ENCODE measurements around the gene TRMT2A.

DNA sequence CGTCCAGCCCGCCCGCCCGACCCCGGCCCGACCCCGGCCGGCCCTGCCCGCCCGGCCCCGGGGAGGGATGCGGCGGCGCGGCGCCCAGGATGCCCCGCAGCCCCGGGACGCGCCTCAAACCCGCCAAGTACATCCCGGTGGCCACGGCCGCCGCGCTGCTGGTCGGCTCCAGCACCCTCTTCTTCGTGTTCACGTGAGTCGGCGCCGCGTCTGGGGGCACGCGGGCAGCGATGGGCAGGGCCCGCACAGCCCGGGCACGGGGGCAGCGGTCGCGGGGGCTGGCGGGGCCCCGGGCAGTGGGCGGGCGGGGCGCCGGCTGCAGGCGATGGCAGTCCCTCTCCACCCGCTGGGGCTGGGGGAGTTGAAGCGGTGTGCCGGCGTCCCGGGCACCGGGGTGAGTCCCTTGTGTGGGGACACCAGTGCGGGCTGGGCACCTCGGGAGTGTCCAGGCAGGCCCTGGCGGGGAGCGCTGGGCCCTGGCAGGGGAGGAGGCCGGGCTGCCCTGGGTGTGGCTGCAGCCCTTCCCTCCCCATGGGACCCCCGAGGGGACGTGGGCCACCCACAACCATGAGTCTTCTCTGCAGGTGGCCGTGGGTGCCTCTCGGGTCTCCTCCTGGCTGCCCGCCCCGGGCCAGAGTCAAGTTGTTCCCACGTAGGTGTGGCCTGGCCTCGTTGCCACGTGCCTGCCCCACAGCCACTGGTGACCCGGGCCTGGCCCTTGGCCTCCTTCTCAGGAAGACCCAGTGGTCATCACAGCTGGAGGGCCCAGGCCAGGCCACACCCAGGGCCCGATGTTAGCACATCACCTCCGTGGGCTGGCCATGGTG lies 15.0 kb upstream of the TRMT2A start:
- TF ChIP-seq ZNF112 (tag by site-specific recombination; IDR thresholded peaks at IDR 0.05): no peak
- no peak for TF ChIP-seq ZNF10 (tag by site-specific recombination; IDR thresholded peaks at IDR 0.05)
- no peak for TF ChIP-seq SALL2 (tag by site-specific recombination; IDR thresholded peaks at IDR 0.05; ENCODE audit: borderline replicate concordance)

Measured in HEK293 (cell line).